GM19193 (cell line): ENCODE data around the gene ACOXL.

ENCODE experiments used
- POLR2A ChIP-seq: IDR thresholded peaks from 4 replicates; pipeline ENCODE4 v1.6.1; 2011; ENCODE audit not compliant: insufficient read depth, insufficient read length; ENCODE audit errors: extremely low read depth

The ACOXL gene

GRCh38 chr2:110840508-110840907, 108.1 kb downstream of the ACOXL start:
- TF ChIP-seq POLR2A: no peak

GRCh38 chr2:110842048-110842447, 109.7 kb downstream of the ACOXL start:
- no peak for TF ChIP-seq POLR2A

DNA sequence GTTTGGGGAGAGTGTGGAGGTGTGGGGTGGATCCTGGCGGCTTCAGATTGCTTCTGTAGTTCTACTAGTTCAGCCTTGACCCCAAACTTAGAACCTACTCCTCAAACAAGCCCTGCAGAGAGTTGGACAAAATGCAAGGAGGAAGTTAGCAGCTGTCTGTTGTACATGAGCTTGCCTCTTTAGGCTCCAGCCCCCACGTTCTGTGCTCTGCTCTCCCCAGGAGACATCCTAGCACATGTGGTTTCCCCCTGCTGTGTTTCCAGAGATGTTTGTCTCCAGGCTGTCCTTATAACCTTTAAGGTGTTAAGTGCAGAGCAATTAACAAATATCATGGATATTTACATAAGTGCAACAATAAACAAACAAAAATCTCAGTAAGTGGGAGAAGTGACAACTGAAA, 111.1 kb downstream of the ACOXL start:
- no peak for TF ChIP-seq POLR2A

DNA sequence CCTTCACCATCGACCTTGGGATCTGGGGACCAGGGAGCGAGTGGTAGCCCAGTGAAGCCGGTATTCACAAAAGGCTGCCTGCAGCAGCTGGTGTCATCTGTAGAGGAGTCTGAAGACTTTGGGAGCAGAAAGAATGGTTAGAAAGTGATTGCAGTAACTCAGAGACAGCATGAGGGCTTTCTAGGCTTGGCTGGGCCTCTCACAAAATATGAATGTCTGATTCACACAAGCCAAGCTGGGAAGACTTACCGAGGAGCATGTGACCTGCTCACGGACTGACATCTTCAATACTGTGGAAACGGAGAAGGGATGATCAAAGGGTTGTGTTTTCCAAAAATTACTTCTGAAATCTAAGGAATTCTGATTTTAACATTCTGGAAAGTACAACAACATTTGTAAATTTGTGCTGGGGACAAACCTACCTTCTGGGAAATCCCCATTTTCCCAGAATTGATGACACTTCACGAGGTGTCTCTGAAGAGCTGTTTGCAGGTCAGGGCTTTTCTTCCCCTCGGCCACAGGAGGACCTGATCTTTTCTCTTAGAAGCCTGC, 111.7 kb downstream of the ACOXL start:
- no peak for TF ChIP-seq POLR2A

- no peak for TF ChIP-seq POLR2A
These were observed 115.3 kb downstream of the ACOXL start for GRCh38 chr2:110847651-110848050.

- no peak for TF ChIP-seq POLR2A
These were observed 115.7 kb downstream of the ACOXL start for GRCh38 chr2:110848071-110848470.

GRCh38 chr2:110848519-110849030, 116.2 kb downstream of the ACOXL start:
- no peak for TF ChIP-seq POLR2A

DNA sequence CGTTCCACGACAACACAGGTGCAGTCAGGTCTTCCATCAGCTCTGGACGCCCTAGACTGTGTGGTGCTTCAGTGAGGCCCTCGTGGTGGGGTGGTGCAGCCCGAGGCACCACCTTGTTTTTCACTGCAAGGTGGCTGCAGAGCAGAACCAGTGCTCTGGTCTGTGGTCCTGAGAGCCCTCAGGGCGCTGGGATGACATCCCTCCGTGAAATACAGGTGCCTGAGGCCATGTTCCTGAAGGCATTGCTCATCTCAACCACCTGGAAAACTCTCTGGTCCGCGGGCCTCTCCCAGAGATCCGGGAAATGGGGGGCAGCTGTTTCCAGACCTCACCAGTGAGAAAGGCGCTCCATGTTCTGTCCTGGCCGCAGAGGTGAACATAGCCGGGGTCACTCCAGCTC, 119.2 kb downstream of the ACOXL start:
- TF ChIP-seq POLR2A: no peak

GRCh38 chr2:110852051-110852450, 119.7 kb downstream of the ACOXL start:
- no peak for TF ChIP-seq POLR2A

DNA sequence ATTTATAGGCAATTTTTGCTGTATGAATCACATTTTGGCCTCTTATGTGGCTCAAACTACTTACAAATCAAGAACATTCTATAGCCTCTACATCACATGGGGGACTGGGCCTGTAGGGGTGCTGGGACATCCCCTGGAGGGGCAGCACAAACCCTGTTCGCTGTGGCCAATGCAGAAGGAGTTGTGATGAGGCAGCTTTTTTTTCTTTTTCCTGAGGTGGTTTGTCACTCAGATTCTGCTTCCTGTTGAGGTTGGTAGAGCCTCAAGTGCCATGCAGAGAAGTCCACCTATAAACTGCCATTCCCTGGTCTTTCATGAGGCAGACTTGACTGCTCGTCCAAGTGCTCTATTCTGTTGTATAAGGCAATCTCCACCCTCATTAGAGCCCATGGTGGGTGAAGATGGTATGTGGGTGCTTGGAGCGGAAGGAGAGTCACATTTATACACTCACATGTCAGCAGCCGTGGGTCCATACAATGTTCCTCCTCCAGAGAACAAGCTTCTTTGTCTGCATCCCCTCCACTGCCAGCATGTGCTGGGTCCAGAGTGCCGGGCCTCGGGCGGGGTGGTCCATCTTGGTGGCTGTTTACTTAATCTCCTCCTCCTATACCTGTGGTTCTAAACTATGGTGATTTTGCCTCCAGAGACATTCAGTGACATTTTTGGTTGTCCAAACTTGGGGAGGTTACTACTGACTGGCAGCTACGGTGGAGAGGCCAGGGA, 120.3 kb downstream of the ACOXL start:
- TF ChIP-seq POLR2A: no peak

DNA sequence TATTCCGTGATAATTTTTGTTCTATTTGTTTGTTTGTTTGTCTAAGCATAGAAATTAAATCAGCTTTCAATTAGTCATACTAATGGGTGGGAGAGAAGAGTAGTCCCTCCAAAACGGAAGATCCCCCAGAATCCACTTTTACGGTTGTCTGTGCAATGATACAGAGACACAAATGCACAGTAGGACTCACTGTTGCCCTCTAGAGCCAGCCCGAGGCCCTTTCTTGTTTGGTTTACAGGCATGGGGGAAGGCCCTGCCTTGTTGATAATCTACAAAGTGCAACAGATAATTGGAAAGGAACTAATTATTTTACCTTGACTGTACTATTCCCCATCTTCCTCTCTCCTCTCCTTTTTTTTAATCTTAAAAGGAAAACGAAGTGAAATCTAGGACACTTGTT, 121.1 kb downstream of the ACOXL start:
- no peak for TF ChIP-seq POLR2A

- no peak for TF ChIP-seq POLR2A
These were observed 121.6 kb downstream of the ACOXL start for GRCh38 chr2:110853948-110854347.

GRCh38 chr2:110854355-110855081, 122.1 kb downstream of the ACOXL start:
- no peak for TF ChIP-seq POLR2A

DNA sequence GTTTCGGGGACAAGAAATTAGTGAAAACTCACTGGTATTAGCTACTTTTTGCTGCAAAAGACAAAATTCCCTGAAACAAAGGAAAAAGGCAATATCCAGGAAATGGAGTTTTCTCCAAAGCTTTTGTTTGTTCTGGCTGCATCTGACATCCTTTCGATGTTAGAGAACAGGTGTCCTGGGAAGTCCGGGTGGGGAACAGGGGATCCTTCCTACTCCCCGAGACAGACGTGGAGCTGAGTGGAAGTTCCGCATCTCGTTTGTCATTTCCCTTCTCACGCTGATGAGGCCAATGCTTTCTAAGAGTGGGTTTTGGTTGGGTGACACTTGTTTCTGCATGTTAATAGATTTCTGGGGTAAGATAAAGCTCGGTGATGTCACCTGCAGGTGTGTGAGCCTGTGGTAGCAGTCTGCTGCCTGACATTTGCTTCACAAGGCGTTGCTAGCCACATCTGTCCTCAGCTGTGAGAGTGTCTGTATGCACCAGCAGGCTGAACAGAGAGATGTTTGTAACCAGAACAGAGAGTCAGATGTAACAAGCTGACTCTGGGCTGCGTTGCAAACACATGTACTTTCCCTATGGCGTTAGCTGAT, 125.9 kb downstream of the ACOXL start:
- no peak for TF ChIP-seq POLR2A

- no peak for TF ChIP-seq POLR2A
These were observed 126.8 kb downstream of the ACOXL start for GRCh38 chr2:110858993-110859701.
